Astrocyte (in vitro differentiated cells and primary cell): ENCODE measurements around the gene SHISAL1.

Source experiments
- CTCF ChIP-seq: IDR thresholded peaks from 2 replicates; pipeline ENCODE4 v1.5.1; 2011; ENCODE audit warnings: low read depth, mild to moderate bottlenecking, inconsistent platforms, low read length, moderate library complexity; ENCODE audit not compliant: insufficient read depth
- EZH2 ChIP-seq: IDR thresholded peaks from 2 replicates; pipeline ENCODE4 v1.6.1; 2012; ENCODE audit warnings: mild to moderate bottlenecking, low read length, inconsistent platforms; ENCODE audit not compliant: insufficient read depth

GRCh38 chr22:44199164-44199563 is 113.6 kb downstream of the SHISAL1 start:
- TF ChIP-seq CTCF (no peak), EZH2 (no peak)
